Thymus (tissue), 11 donors: Measurements from ENCODE around the gene SRRM5. TPM values are rescaled to one million over a fixed set of nuclear protein-coding genes. Genes with fewer than 3 reads are reported as not detected.

Source experiments
- DNase-seq, 9 donors: peaks; one replicate each; pipeline ENCODE4 v3.0.0-alpha.2; 2013; ENCODE audit warnings: low spot score in 9 of 9, low read depth in 6 of 9, missing footprints in 1 of 9
- H3K27ac ChIP-seq, 2 donors: one replicate each; pipeline ENCODE4 v1.5.1; 2013; ENCODE audit warnings: control low read depth in 1 of 2, low read depth in 1 of 2, low read length in 1 of 2, mild to moderate bottlenecking in 1 of 2, moderate library complexity in 1 of 2
- H3K27me3 ChIP-seq, 2 donors: one replicate each; pipeline ENCODE4 v1.5.1; 2013; ENCODE audit warnings: low read length in 1 of 2; ENCODE audit not compliant: control insufficient read depth in 2 of 2, insufficient read depth in 1 of 2
- H3K36me3 ChIP-seq, 2 donors: one replicate each; pipeline ENCODE4 v1.5.1; 2013; ENCODE audit warnings: low read length in 1 of 2, mild to moderate bottlenecking in 1 of 2, moderate library complexity in 1 of 2; ENCODE audit not compliant: control insufficient read depth in 2 of 2, insufficient read depth in 2 of 2
- H3K4me1 ChIP-seq, 2 donors: one replicate each; pipeline ENCODE4 v1.5.1; 2013; ENCODE audit warnings: low read length in 2 of 2; ENCODE audit not compliant: control insufficient read depth in 2 of 2, insufficient read depth in 2 of 2
- H3K4me3 ChIP-seq, 2 donors: one replicate each; pipeline ENCODE4 v1.5.1; 2013; ENCODE audit warnings: low read length in 2 of 2, control low read depth in 1 of 2, mild to moderate bottlenecking in 1 of 2
- H3K9me3 ChIP-seq, 2 donors: one replicate each; pipeline ENCODE4 v1.5.1; 2013; ENCODE audit warnings: low read length in 1 of 2, mild to moderate bottlenecking in 1 of 2; ENCODE audit not compliant: control insufficient read depth in 2 of 2, insufficient read depth in 1 of 2
- WGBS: extraction: QIAGEN DNeasy Blood & Tissue Kit; methylation state at CpG from one replicate; pipeline ENCODE4 v1.1.7; 2013; 5-methylcytosine and 5-hydroxymethylcytosine counted together
- polyA plus RNA-seq: library from polyadenylated mRNA; stranded (reverse); fragments of 200-250 nt; gene quantifications from one replicate; pipeline ENCODE4 v1.2.3, GENCODE V29; 2013
- total RNA-seq: library from RNA; stranded (reverse); fragments of 120-200 nt; gene quantifications from one replicate; pipeline ENCODE4 v1.2.4, GENCODE V29; 2013
- donor health status: healthy.

The SRRM5 gene
- total and polyA plus RNA-seq, 2 donors, result 0.05 to 0.39 TPM

DNA sequence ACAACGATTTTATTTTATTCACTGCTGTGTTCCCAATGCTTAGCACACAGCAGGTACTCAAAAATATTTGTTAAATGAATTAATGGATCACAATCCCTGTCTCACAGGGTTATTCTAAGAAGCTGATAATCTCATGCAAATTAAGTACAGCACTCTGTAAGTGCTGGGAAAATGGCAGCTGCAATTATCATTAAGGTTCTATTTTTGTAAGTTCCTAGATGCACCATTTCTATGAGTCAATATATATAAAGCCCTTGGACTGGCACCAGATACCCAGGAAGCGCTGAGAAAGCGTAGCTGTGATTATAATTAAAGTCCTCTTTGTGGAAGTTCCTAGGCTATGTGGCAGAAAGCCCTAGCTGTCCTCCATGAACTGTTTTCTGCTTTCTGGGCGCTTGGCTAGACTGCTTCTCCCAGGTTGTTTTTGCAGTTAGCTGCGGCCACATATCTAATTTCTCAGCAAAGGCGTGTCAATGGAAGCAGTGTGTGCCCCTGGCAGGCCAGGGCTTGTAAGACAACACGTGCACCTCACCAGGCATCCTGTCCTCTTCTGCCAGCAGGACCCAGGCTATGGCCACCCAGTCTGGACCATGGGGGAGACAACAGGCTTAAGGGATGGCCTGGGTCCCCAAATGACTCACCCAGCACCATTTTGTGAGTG is 5.2 kb upstream of the SRRM5 start:
- WGBS, result 94% methylated on average over 7 of the region's 7 CpGs
- H3K4me1 ChIP-seq, result peaks cover 0 to 4% of the 10 kb centered on the region in 2 donors
- peak overlapping the region; percentile 42 to 43 for H3K27ac ChIP-seq
- H3K27me3 ChIP-seq, result no peaks in the 10 kb centered on the region
- H3K4me3 ChIP-seq, result no peak overlapping the region
- H3K9me3 ChIP-seq, result no peaks in the 10 kb centered on the region
- DNase-seq, result no peak
- H3K36me3 ChIP-seq, result peaks cover 34 to 45% of the 10 kb centered on the region in 2 donors

DNA sequence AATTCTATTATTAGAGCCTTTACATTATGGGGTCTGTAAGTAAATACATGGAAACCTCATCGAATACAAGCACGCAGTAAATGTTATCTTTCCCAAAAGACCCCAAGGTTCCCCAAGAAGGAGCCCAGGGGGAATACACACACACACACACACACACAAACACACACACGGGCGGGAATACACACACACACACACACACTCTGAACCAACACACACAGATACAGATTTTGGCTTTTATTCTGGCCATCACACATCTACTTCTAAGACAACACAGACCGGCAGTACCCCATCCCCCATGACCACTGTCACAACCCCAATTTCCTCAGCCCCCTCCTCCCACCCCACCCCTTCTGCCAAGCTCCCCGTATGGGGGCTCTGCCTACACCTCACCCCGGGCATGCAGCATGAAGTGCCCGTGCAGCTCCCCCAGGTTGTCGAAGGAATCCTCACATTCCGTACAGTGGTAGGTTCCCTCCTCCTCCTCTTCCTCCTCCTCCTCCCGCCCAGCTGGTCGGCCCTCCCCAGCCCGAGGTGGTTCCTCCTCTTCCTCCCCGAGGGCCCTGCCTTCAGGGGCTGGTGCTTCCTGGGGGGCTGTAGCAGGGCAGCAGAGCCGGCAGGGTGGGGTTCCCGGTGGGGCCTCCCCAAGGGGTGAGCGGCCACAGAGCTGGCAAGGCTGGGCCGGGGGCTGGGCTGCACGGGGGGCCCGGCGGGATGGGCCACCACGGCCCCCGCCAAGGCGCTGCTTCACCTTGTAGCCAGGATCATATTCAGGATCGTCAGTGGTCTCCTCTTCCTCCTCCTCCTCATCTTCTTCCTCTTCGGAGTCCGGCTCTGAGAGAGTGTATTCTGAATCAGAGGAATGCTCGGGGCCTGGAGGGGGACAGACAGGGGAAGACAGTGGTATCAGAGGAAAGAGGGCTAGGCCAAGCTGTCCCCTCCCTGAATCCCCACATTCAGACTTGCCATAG is 4.4 kb upstream of the SRRM5 start:
- Histone ChIP-seq H3K4me3 (no peak overlapping the region), H3K4me1 (peaks cover 0 to 4% of the 10 kb centered on the region in 2 donors), H3K27ac (peak overlapping the region; percentile 9 to 52), H3K27me3 (no peaks in the 10 kb centered on the region), H3K9me3 (no peaks in the 10 kb centered on the region), H3K36me3 (peaks cover 36 to 46% of the 10 kb centered on the region in 2 donors)
- no peak for DNase-seq
- 51% methylated on average over 28 of the region's 28 CpGs for WGBS

DNA sequence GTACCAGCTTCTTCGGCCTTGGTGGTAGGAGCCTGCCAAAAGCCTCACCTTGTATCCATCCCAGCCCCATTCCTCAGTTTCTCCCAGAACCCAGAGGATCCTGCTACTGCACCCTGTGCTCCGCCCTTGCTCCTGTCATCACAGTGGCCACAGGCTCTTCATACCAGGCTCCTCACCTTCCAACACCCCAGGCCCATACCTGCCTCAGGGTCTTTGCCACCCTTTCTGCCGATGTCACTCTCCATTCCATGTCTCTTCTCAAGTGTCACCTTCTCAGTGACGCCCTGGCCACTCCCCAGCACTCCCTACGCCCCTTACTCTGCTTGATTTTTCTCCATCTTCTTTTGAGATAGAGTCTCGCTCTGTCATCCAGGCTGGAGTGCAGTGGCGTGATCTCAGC is 2.0 kb upstream of the SRRM5 start:
- WGBS, result 92% methylated on average over 7 of the region's 7 CpGs
- Histone ChIP-seq H3K27ac (no peak overlapping the region), H3K4me1 (peaks cover 0 to 4% of the 10 kb centered on the region in 2 donors), H3K9me3 (no peaks in the 10 kb centered on the region), H3K4me3 (no peak overlapping the region), H3K27me3 (no peaks in the 10 kb centered on the region), H3K36me3 (peaks cover 45 to 57% of the 10 kb centered on the region in 2 donors)
- DNase-seq, result no peak

DNA sequence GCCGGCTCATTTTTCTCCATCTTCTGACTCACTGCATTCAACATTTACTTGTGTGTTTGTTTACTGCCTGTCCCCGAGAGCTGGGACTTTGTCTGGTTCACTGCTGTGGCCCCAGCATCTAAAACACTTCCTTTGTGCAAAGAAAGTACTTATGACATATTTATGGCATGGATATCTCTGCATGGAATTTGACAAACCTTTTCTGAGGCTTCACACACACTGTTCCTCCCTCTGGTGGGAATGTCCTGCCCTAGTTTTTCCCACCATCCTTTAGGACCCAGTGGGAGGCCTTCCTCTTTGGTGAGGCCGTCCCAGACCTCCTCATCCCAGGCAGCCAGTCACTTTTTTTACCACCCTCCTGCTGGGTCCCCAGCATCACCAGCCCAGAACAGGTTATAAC is 1.4 kb upstream of the SRRM5 start:
- H3K27ac ChIP-seq, result no peak overlapping the region
- peaks cover 0 to 4% of the 10 kb centered on the region in 2 donors for H3K4me1 ChIP-seq
- 97% methylated on average over 3 of the region's 3 CpGs for WGBS
- peaks cover 45 to 57% of the 10 kb centered on the region in 2 donors for H3K36me3 ChIP-seq
- no peaks in the 10 kb centered on the region for H3K27me3 ChIP-seq
- no peak overlapping the region for H3K4me3 ChIP-seq
- DNase-seq, result no peak
- H3K9me3 ChIP-seq, result no peaks in the 10 kb centered on the region

DNA sequence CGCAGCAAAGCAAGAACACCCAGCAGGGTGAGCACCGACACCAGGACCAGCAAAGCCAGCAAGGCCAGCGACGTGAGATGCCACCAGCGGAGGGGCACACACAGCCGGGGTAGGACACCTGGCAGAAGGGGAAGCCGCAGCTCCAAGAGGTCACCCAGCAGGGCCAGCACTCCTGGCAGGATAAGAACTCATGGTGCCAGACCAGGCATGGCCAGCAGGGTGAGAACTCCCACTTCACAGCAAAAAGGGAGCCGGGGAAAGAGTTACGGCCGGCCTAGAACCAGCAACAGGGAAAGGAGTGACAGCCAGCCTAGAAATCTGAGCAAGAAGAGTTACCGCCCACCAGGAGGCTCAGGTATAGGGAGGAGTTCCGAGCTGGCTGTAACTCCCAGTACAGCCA is 486 bp downstream of the SRRM5 start:
- Histone ChIP-seq H3K4me3 (no peak overlapping the region), H3K4me1 (peaks cover 0 to 3% of the 10 kb centered on the region in 2 donors), H3K27me3 (no peaks in the 10 kb centered on the region), H3K36me3 (peaks cover 36 to 42% of the 10 kb centered on the region in 2 donors), H3K27ac (no peak overlapping the region), H3K9me3 (no peaks in the 10 kb centered on the region)
- WGBS, result 98% methylated on average over 12 of the region's 12 CpGs
- DNase-seq, result no peak

DNA sequence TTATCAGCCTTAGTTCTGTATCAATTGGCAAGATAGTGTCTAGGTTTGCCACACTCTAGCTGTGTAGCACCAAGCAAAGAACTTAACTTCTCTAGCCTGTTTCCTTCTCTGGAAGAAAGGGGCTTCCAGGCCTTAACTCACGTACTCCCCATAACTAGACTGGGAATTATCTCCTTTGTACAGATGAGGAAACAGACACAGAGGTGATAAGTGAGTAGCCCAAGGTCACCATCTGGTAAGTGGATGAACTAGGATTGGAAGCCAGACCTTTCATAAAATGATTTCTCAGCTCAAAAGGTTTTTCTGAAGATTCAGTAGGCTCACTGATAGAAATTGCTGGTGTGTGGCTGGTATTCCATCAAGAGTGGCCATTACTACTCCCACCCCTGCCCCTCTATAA is 4.4 kb downstream of the SRRM5 start:
- Histone ChIP-seq H3K27ac (no peak overlapping the region), H3K9me3 (no peaks in the 10 kb centered on the region), H3K4me3 (no peak overlapping the region), H3K27me3 (no peaks in the 10 kb centered on the region), H3K4me1 (peaks cover 8 to 21% of the 10 kb centered on the region in 2 donors), H3K36me3 (peaks cover 24 to 26% of the 10 kb centered on the region in 2 donors)
- WGBS, result 100% methylated on average over 1 of the region's 1 CpG
- DNase-seq, result no peak

DNA sequence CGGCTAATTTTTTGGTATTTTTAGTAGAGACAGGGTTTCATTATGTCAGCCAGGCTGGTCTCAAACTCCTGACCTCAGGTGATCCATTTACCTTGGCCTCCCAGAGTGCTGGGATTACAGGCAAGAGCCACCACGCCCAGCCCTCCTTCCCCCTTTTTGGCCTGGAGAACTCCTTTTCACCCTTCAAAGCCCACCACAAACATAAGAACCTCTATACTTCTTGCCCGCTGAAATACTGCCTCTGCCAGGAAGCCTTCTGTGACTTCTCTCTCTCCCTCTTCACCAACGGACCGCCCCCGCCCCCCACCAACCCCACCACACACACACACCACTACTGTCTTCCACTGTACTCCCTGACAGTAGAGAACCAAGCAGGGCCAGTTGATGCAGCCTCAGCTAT is 5.1 kb downstream of the SRRM5 start:
- Histone ChIP-seq H3K9me3 (no peaks in the 10 kb centered on the region), H3K36me3 (peaks cover 20 to 21% of the 10 kb centered on the region in 2 donors), H3K27ac (no peak overlapping the region), H3K4me3 (no peak overlapping the region), H3K4me1 (peaks cover 8 to 21% of the 10 kb centered on the region in 2 donors), H3K27me3 (no peaks in the 10 kb centered on the region)
- no peak for DNase-seq
- WGBS, result 95% methylated on average over 6 of the region's 6 CpGs

DNA sequence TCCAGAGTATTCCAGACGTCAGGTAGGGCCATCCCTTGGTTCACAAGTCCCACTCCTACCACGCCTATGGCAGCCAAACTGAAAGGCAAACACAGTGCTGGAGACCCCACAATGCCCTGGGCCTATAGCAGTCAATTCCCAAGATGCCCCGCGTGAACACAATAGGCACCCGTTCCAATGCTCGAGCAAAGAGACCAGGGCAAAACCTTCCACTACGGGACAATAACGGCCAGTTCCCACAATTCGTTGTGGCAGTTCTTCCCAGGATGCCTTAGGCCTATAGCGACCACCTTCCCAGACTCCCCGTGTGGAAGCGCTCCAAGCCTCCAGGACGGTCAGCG is 7.0 kb downstream of the SRRM5 start:
- Histone ChIP-seq H3K27me3 (no peaks in the 10 kb centered on the region), H3K9me3 (no peaks in the 10 kb centered on the region), H3K4me3 (peak overlapping the region; percentile 81 to 94), H3K36me3 (peaks cover 4% of the 10 kb centered on the region in 2 donors), H3K27ac (peak overlapping the region; percentile 87 to 99), H3K4me1 (peaks cover 8 to 21% of the 10 kb centered on the region in 2 donors)
- WGBS, result under 1% methylated on average over 14 of the region's 14 CpGs
- DNase-seq, result peak in 5 of 9 donors; percentile 60 to 87 (median 66)
